DOHH2 (cell line): Measurements from ENCODE around the gene NEK10.

Source experiments
- H3F3A ChIP-seq: fragments of 200-600 bp; sonication (generic), shearing (Covaris generic); 2 replicates; pipeline ENCODE4 v1.6.0; 2016; ENCODE audit warnings: antibody characterized with exemption, mild to moderate bottlenecking; ENCODE audit not compliant: control insufficient read depth, insufficient read depth
- H3K27ac ChIP-seq: fragments of 200-600 bp; sonication (generic); 2 replicates; pipeline ENCODE4 v1.5.1; 2014; ENCODE audit warnings: low read depth, mild to moderate bottlenecking, low read length, moderate library complexity
- H3K27me3 ChIP-seq: fragments of 200-600 bp; sonication (generic); 2 replicates; pipeline ENCODE4 v1.6.1; 2014; ENCODE audit warnings: mild to moderate bottlenecking, low read length, mixed read lengths; ENCODE audit not compliant: control insufficient read depth
- H3K36me3 ChIP-seq: fragments of 200-600 bp; sonication (generic); 2 replicates; pipeline ENCODE4 v1.6.1; 2014; ENCODE audit warnings: mild to moderate bottlenecking, low read length, moderate library complexity, mixed read lengths; ENCODE audit not compliant: control insufficient read depth
- H3K4me1 ChIP-seq: fragments of 200-600 bp; sonication (generic); 2 replicates; pipeline ENCODE4 v1.6.1; 2014; ENCODE audit warnings: mild to moderate bottlenecking, low read length, mixed read lengths; ENCODE audit not compliant: control insufficient read depth
- H3K4me2 ChIP-seq: fragments of 200-600 bp; sonication (generic); 2 replicates; pipeline ENCODE4 v1.6.0; 2014; ENCODE audit warnings: mild to moderate bottlenecking, low read length, moderate library complexity
- H3K4me3 ChIP-seq: fragments of 200-600 bp; sonication (generic); 2 replicates; pipeline ENCODE4 v1.5.1; 2014; ENCODE audit warnings: mild to moderate bottlenecking, low read length, mixed read lengths
- H3K79me2 ChIP-seq: fragments of 200-600 bp; sonication (generic); 2 replicates; pipeline ENCODE4 v1.6.1; 2014; ENCODE audit warnings: mild to moderate bottlenecking, low read length, mixed read lengths; ENCODE audit not compliant: control insufficient read depth
- H3K9me2 ChIP-seq: fragments of 200-600 bp; sonication (generic); replicated peaks from 2 replicates; pipeline ENCODE4 v1.6.1; 2014; ENCODE audit warnings: mild to moderate bottlenecking, low read length, mixed read lengths; ENCODE audit not compliant: control insufficient read depth
- H3K9me3 ChIP-seq: fragments of 200-600 bp; sonication (generic); 2 replicates; pipeline ENCODE4 v1.6.1; 2014; ENCODE audit warnings: antibody characterized with exemption, low read length, mixed read lengths; ENCODE audit not compliant: control insufficient read depth, insufficient read depth
- H4K20me1 ChIP-seq: fragments of 200-600 bp; sonication (generic); 2 replicates; pipeline ENCODE4 v1.6.0; 2014; ENCODE audit warnings: low read depth, mild to moderate bottlenecking, antibody characterized with exemption, low read length, moderate library complexity; ENCODE audit not compliant: control insufficient read depth, insufficient read depth
- CTCF ChIP-seq: fragments of 200-600 bp; sonication (generic); IDR thresholded peaks from one replicate; pipeline ENCODE4 v1.5.1; 2014; ENCODE audit warnings: antibody characterized with exemption, mild to moderate bottlenecking, low read depth, low read length; ENCODE audit not compliant: poor library complexity, severe bottlenecking
- EZH2phosphoT487 ChIP-seq: fragments of 200-600 bp; sonication (generic); IDR thresholded peaks from 2 replicates; pipeline ENCODE4 v1.6.1; 2017; ENCODE audit warnings: borderline replicate concordance, mild to moderate bottlenecking, antibody characterized with exemption, low read length, moderate library complexity, mixed read lengths

NEK10 gene

GRCh38 chr3:27315003-27315402, 54.2 kb downstream of the NEK10 start:
- Histone ChIP-seq H3K4me3 (no peak overlapping the region), H3K9me2 (no peaks in the 10 kb centered on the region), H3K79me2 (no peaks in the 10 kb centered on the region), H3K27me3 (no peaks in the 10 kb centered on the region), H3K4me1 (no peaks in the 10 kb centered on the region), H3K4me2 (no peak overlapping the region), H3K9me3 (no peaks in the 10 kb centered on the region), H3K27ac (no peak overlapping the region), H4K20me1 (no peaks in the 10 kb centered on the region), H3F3A (no peaks in the 10 kb centered on the region), H3K36me3 (no peaks in the 10 kb centered on the region)
- TF ChIP-seq CTCF = no peak
- TF ChIP-seq EZH2phosphoT487 = no peak

- no peak overlapping the region for H3K27ac ChIP-seq
- H3K36me3 ChIP-seq = no peaks in the 10 kb centered on the region
- TF ChIP-seq EZH2phosphoT487 (no peak), CTCF (peak; percentile 76)
- H3K9me3 ChIP-seq = no peaks in the 10 kb centered on the region
- no peaks in the 10 kb centered on the region for H3K79me2 ChIP-seq
- no peak overlapping the region for H3K4me3 ChIP-seq
- no peaks in the 10 kb centered on the region for H3K27me3 ChIP-seq
- no peaks in the 10 kb centered on the region for H4K20me1 ChIP-seq
- no peaks in the 10 kb centered on the region for H3K9me2 ChIP-seq
- no peaks in the 10 kb centered on the region for H3K4me1 ChIP-seq
- no peaks in the 10 kb centered on the region for H3F3A ChIP-seq
- no peak overlapping the region for H3K4me2 ChIP-seq
Measured at GRCh38 chr3:27312044-27312668, 57.0 kb downstream of the NEK10 start.

GRCh38 chr3:27311400-27311799, 57.8 kb downstream of the NEK10 start:
- H3K9me3 ChIP-seq = no peaks in the 10 kb centered on the region
- H4K20me1 ChIP-seq = no peaks in the 10 kb centered on the region
- no peak overlapping the region for H3K27ac ChIP-seq
- TF ChIP-seq CTCF (no peak), EZH2phosphoT487 (no peak)
- no peaks in the 10 kb centered on the region for H3K79me2 ChIP-seq
- no peak overlapping the region for H3K4me2 ChIP-seq
- no peaks in the 10 kb centered on the region for H3K27me3 ChIP-seq
- H3K4me3 ChIP-seq = no peak overlapping the region
- H3K36me3 ChIP-seq = no peaks in the 10 kb centered on the region
- H3K4me1 ChIP-seq = no peaks in the 10 kb centered on the region
- H3F3A ChIP-seq = no peaks in the 10 kb centered on the region
- H3K9me2 ChIP-seq = no peaks in the 10 kb centered on the region
